Measurements from ENCODE around the gene BRD9. TPM values are rescaled to one million over a fixed set of nuclear protein-coding genes. Genes with fewer than 3 reads are reported as not detected.

The BRD9 gene
- total and polyA plus RNA-seq, 2 donors (not counting 3 experiments of a cell fraction or from before 2014, with no cell fraction given): 17.6 to 67.6 TPM

DNA sequence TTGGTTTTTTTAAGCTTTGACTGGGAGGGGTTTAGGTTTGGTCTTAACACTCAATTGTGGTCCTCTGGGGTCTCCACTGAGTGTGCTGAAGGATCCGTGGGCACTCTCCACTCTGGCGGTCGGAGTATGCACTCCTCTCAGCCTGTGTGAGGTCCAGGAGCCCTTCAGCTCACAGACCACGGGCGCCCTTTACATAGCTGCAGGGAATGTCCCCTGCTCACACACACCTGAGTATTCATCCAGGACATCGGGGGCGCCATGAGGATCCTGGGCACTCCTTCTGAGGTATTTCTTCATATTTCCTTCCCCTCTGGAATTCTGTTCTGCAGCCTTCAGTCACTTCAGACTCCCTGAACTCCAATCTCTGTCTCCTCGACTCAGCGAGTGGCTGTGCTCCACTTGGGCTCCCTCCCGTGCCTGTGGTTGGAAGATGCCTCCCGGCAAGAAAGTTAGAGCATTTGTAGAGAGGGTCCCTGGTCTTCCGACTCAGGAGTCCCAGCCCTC, 12.6 kb upstream of the BRD9 start:
- dilution Hi-C loops (cut with MboI; ENCODE audit: extremely low pct_ligation_motif_present, low sequenced_read_pairs): no loop called here
- POLR2A ChIA-PET: no interaction called here
- no peaks in the 10 kb centered on the region for H3K9me3 ChIP-seq (replicated peaks; ENCODE audit: control insufficient read depth, insufficient read depth, low read length)
- no peak overlapping the region for H2AFZ ChIP-seq (ENCODE audit: low read depth, low read length)
- H3K9me1 ChIP-seq (replicated peaks; ENCODE audit: control insufficient read depth, extremely low read depth, insufficient read depth, low read length): no peaks in the 10 kb centered on the region
- intact Hi-C loops (cut with micrococcal nuclease): no loop called here
- H3K4me1 ChIP-seq (ENCODE audit: control insufficient read depth, extremely low read depth, insufficient read depth, low read length): no peaks in the 10 kb centered on the region
- no peak overlapping the region for H3K4me3 ChIP-seq (replicated peaks in 1 of 3; ENCODE audit: insufficient read depth in 1 of 3, low read depth in 1 of 3, low read length in 3 of 3)
- no peak for FAIRE-seq
- no peak overlapping the region for H3K27ac ChIP-seq (ENCODE audit: insufficient read depth, low read depth, low read length)
- H3K9ac ChIP-seq (replicated peaks; ENCODE audit: extremely low read depth, insufficient read depth, low read length): no peak overlapping the region
- peaks cover 2 to 3% of the 10 kb centered on the region in 2 experiments for H3K36me3 ChIP-seq (ENCODE audit: control insufficient read depth in 2 of 2, extremely low read depth in 1 of 2, insufficient read depth in 2 of 2, low read length in 2 of 2)
- no peak overlapping the region for H3K4me2 ChIP-seq (ENCODE audit: insufficient read depth, low read length)
- H3K79me2 ChIP-seq (ENCODE audit: control insufficient read depth, insufficient read depth, low read length): peaks cover 2% of the 10 kb centered on the region
- no peaks in the 10 kb centered on the region for H3K27me3 ChIP-seq (ENCODE audit: control insufficient read depth in 2 of 2, insufficient read depth in 2 of 2, low read length in 2 of 2)
- CTCF ChIA-PET: no interaction called here
- no TSS peak for BruUV-seq (replicated peaks)
- no peak for DNase-seq (ENCODE audit: low read depth, low spot score)
- TF ChIP-seq POLR2AphosphoS5 (IDR thresholded peaks at IDR 0.05; ENCODE audit: insufficient read depth, low read depth, low read length): no peak
- no peak for TF ChIP-seq JUN (IDR thresholded peaks at IDR 0.05; ENCODE audit: borderline replicate concordance, insufficient read depth, insufficient read length, low read depth)
- H4K20me1 ChIP-seq (replicated peaks; ENCODE audit: control insufficient read depth, extremely low read depth, insufficient read depth, low read length): no peaks in the 10 kb centered on the region

- Histone ChIP-seq H3K36me3 (ENCODE audit: control insufficient read depth in 2 of 2, extremely low read depth in 1 of 2, insufficient read depth in 2 of 2, low read length in 2 of 2) (peaks cover 2 to 3% of the 10 kb centered on the region in 2 experiments), H3K4me3 (replicated peaks in 1 of 3; ENCODE audit: insufficient read depth in 1 of 3, low read depth in 1 of 3, low read length in 3 of 3) (no peak overlapping the region), H3K9ac (replicated peaks; ENCODE audit: extremely low read depth, insufficient read depth, low read length) (no peak overlapping the region), H3K4me1 (ENCODE audit: control insufficient read depth, extremely low read depth, insufficient read depth, low read length) (no peaks in the 10 kb centered on the region), H3K27ac (ENCODE audit: insufficient read depth, low read depth, low read length) (no peak overlapping the region), H4K20me1 (replicated peaks; ENCODE audit: control insufficient read depth, extremely low read depth, insufficient read depth, low read length) (no peaks in the 10 kb centered on the region), H3K9me1 (replicated peaks; ENCODE audit: control insufficient read depth, extremely low read depth, insufficient read depth, low read length) (no peaks in the 10 kb centered on the region), H3K79me2 (ENCODE audit: control insufficient read depth, insufficient read depth, low read length) (peaks cover 2% of the 10 kb centered on the region), H3K4me2 (ENCODE audit: insufficient read depth, low read length) (no peak overlapping the region), H3K9me3 (replicated peaks; ENCODE audit: control insufficient read depth, insufficient read depth, low read length) (no peaks in the 10 kb centered on the region), H2AFZ (ENCODE audit: low read depth, low read length) (no peak overlapping the region), H3K27me3 (ENCODE audit: control insufficient read depth in 2 of 2, insufficient read depth in 2 of 2, low read length in 2 of 2) (no peaks in the 10 kb centered on the region)
- dilution Hi-C loops (cut with MboI; ENCODE audit: extremely low pct_ligation_motif_present, low sequenced_read_pairs): no loop called here
- no peak for DNase-seq (ENCODE audit: low read depth, low spot score)
- no peak for TF ChIP-seq EZH2 (IDR thresholded peaks at IDR 0.05; ENCODE audit: borderline replicate concordance, low read depth, low read length, severe bottlenecking)
- no peak for TF ChIP-seq MAX (IDR thresholded peaks at IDR 0.05; ENCODE audit: insufficient read depth, insufficient read length)
- BruUV-seq (replicated peaks): no TSS peak
- FAIRE-seq: no peak
- POLR2A ChIA-PET: no interaction called here
- intact Hi-C loops (cut with micrococcal nuclease): loop anchor here (2.0 kb wide), 1 partner anchor 233 kb away; no protein-coding TSS in a partner anchor
- CTCF ChIA-PET: interaction anchor here (0.9 to 5.0 kb wide), 6 partner anchors 11 to 587 kb away, joined by 3 to 101 read pairs (median 16); partner anchors contain the start of genes BRD9 and TRIP13
Observed at GRCh38 chr5:903756-904096, 11.1 kb upstream of the BRD9 start.

Data from endothelial cell of umbilical vein (primary cell).